ENCODE data around the gene CSF2. TPM values are rescaled to one million over a fixed set of nuclear protein-coding genes. Genes with fewer than 3 reads are reported as not detected.

Gene CSF2
- total and polyA plus RNA-seq, 12 donors, result not detected

- H3K27ac ChIP-seq, result no peak overlapping the region
- H3K27me3 ChIP-seq, result peaks cover 0 to 3% (median 0%) of the 10 kb centered on the region in 7 donors
- TF ChIP-seq, protein P1, sequence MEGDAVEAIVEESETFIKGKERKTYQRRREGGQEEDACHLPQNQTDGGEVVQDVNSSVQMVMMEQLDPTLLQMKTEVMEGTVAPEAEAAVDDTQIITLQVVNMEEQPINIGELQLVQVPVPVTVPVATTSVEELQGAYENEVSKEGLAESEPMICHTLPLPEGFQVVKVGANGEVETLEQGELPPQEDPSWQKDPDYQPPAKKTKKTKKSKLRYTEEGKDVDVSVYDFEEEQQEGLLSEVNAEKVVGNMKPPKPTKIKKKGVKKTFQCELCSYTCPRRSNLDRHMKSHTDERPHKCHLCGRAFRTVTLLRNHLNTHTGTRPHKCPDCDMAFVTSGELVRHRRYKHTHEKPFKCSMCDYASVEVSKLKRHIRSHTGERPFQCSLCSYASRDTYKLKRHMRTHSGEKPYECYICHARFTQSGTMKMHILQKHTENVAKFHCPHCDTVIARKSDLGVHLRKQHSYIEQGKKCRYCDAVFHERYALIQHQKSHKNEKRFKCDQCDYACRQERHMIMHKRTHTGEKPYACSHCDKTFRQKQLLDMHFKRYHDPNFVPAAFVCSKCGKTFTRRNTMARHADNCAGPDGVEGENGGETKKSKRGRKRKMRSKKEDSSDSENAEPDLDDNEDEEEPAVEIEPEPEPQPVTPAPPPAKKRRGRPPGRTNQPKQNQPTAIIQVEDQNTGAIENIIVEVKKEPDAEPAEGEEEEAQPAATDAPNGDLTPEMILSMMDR (IDR thresholded peaks at IDR 0.05), result no peak
- no peaks in the 10 kb centered on the region for H3K36me3 ChIP-seq
- H3K4me3 ChIP-seq, result no peak overlapping the region
- 73 to 78% methylated on average over 9 of the region's 9 CpGs for WGBS, 2 donors
- H3K9me3 ChIP-seq, result no peaks in the 10 kb centered on the region
- ATAC-seq (no peak), DNase-seq (no peak)
- intact Hi-C loops (cut with DNase I), result no loop called here
- H3K4me1 ChIP-seq, result no peaks in the 10 kb centered on the region
These were observed 22.7 kb upstream of the CSF2 start for GRCh38 chr5:132050661-132051552.

DNA sequence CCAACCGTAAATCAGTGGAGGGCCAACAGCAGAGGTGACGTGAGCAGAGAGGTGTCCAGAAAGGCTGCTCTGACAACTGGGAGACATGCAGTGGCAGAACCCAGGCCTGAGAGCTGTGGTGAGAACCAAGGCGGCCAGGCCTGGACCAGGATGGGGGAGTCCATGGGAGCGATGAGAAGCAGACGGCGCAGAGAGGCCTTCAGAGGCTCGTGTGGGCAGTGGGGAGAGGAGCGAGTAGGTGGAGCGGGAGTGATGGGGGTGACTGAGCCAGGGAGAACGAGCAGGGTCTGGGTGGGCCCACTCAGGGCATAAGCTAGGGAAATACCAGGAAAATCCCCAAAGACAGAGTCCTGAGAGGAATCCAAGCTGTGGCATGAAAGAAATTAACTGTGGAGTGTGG, 21.1 kb upstream of the CSF2 start:
- DNase-seq, result no peak
- WGBS, 2 donors, result 74 to 76% methylated on average over 8 to 10 of the region's 10 CpGs
- no peaks in the 10 kb centered on the region for H3K9me3 ChIP-seq
- ATAC-seq, result no peak
- TF ChIP-seq, protein P1 (IDR thresholded peaks at IDR 0.05), result no peak
- H3K36me3 ChIP-seq, result no peaks in the 10 kb centered on the region
- peaks cover 0 to 3% (median 0%) of the 10 kb centered on the region in 7 donors for H3K27me3 ChIP-seq
- intact Hi-C loops (cut with DNase I), result no loop called here
- H3K27ac ChIP-seq, result no peak overlapping the region
- no peaks in the 10 kb centered on the region for H3K4me1 ChIP-seq
- no peak overlapping the region for H3K4me3 ChIP-seq

DNA sequence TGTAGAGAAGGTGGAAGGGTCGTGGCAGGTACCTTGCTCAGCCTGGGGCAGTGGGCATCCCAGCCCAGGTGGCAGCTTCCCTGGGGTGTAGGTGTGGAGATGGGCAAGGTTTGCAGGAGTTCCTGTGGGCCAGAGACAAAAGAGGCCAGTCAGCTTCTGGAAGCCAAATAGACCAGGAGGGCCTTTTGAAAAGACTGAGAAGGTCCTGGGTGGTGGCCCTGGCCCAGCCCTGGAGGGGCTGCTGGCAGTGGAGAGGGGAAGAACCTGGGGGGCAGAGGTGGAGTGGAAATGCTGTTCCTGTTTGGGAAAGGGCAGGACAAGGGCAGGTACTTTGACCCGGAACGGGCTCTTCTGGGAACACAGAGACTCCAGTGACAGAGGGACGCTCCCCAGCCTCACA, 20.1 kb upstream of the CSF2 start:
- TF ChIP-seq, protein P1 (IDR thresholded peaks at IDR 0.05), result no peak
- Histone ChIP-seq H3K4me1 (no peaks in the 10 kb centered on the region), H3K36me3 (no peaks in the 10 kb centered on the region), H3K27me3 (peaks cover 0 to 3% (median 0%) of the 10 kb centered on the region in 7 donors), H3K9me3 (no peaks in the 10 kb centered on the region), H3K27ac (no peak overlapping the region), H3K4me3 (no peak overlapping the region)
- ATAC-seq, result no peak
- WGBS, 2 donors, result 84 to 86% methylated on average over 4 of the region's 4 CpGs
- no peak for DNase-seq
- intact Hi-C loops (cut with DNase I), result no loop called here

DNA sequence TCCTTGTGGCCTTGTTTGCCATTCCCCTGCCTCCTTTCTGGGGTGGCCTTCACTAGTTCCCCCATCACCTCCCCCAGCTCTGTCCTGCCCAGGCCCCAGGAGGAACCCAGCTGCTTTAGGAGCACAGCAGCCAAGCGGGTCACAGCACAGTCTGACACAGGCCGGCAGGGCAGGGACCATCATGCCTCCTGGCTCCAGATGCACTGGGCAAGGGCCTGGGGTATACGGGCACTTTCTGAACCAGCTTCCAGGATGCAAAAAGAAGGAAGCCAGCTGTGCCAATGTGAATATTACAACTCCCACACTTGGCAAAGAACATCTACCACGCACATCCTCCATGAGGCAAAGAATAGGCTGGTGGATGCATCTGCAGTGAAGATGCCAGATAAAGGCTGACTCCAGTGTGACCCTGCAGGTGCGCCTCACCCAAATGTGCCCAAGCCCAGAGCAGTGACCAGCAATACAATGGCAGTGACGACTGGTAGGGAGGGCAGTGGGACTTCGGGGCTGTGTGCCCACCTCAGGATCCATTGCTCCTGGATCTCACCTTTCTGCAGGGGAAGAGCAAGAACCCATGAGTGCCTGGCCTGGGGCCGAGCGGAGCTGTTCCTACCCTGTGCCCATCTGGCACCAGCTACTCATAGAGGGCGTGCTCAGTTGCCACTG, 19.4 kb upstream of the CSF2 start:
- H3K9me3 ChIP-seq, result no peaks in the 10 kb centered on the region
- ATAC-seq (no peak), DNase-seq (no peak)
- TF ChIP-seq, protein P1 (IDR thresholded peaks at IDR 0.05), result no peak
- no peak overlapping the region for H3K4me3 ChIP-seq
- H3K36me3 ChIP-seq, result no peaks in the 10 kb centered on the region
- H3K27ac ChIP-seq, result no peak overlapping the region
- intact Hi-C loops (cut with DNase I), result no loop called here
- H3K4me1 ChIP-seq, result no peaks in the 10 kb centered on the region
- H3K27me3 ChIP-seq, result peaks cover 0 to 3% (median 0%) of the 10 kb centered on the region in 7 donors
- 85 to 87% methylated on average over 10 of the region's 10 CpGs for WGBS, 2 donors

Measured in heart right ventricle (tissue), 16 donors.